ENCODE data around the gene ALDH4A1. TPM values are rescaled to one million over a fixed set of nuclear protein-coding genes. Genes with fewer than 3 reads are reported as not detected.
"Not testable (repeated sequence)": the region's sequence is repeated elsewhere in the genome, so short reads cannot be mapped to it uniquely, and the experiment has no call there.

Gene ALDH4A1
- total and polyA plus RNA-seq, 4 donors: 4.8 to 12.7 (median 9.5) TPM

- Histone ChIP-seq H3K4me3 (ENCODE audit: low read length in 2 of 2) (no peak overlapping the region), H3K36me3 (ENCODE audit: control insufficient read depth in 1 of 2, insufficient read depth in 2 of 2, low read length in 1 of 2) (no peaks in the 10 kb centered on the region), H3K27ac (ENCODE audit: low read depth in 1 of 2, low read length in 2 of 2) (no peak overlapping the region), H3K9me3 (ENCODE audit: control insufficient read depth, low read length) (no peaks in the 10 kb centered on the region), H3K27me3 (ENCODE audit: control insufficient read depth in 1 of 2, insufficient read depth in 2 of 2, low read length in 1 of 2) (no peaks in the 10 kb centered on the region), H3K4me1 (ENCODE audit: control insufficient read depth in 1 of 2, insufficient read depth in 2 of 2, low read length in 2 of 2) (no peaks in the 10 kb centered on the region)
- intact Hi-C loops (cut with DNase I): loop anchor here in 1 of 2 donors (5.0 kb wide), 1 partner anchor 272 kb away; no protein-coding TSS in a partner anchor
- WGBS, 2 donors: 64 to 65% methylated on average over 8 of the region's 8 CpGs
- DNase-seq (no peak), ATAC-seq (ENCODE audit: low FRiP score) (no peak)
These were observed 27.8 kb downstream of the ALDH4A1 start for GRCh38 chr1:18874600-18874999.

- ATAC-seq (ENCODE audit: low FRiP score): no peak
- intact Hi-C loops (cut with DNase I): loop anchor here in 1 of 2 donors (5.0 kb wide), 1 partner anchor 272 kb away; no protein-coding TSS in a partner anchor
These were observed 28.3 kb downstream of the ALDH4A1 start for GRCh38 chr1:18874036-18874435.

GRCh38 chr1:18872071-18872611, 30.2 kb downstream of the ALDH4A1 start:
- ATAC-seq (ENCODE audit: low FRiP score) (no peak), DNase-seq (no peak)
- Histone ChIP-seq H3K27me3 (ENCODE audit: control insufficient read depth in 1 of 2, insufficient read depth in 2 of 2, low read length in 1 of 2) (no peaks in the 10 kb centered on the region), H3K36me3 (ENCODE audit: control insufficient read depth in 1 of 2, insufficient read depth in 2 of 2, low read length in 1 of 2) (no peaks in the 10 kb centered on the region), H3K27ac (ENCODE audit: low read depth in 1 of 2, low read length in 2 of 2) (no peak overlapping the region), H3K4me1 (ENCODE audit: control insufficient read depth in 1 of 2, insufficient read depth in 2 of 2, low read length in 2 of 2) (no peaks in the 10 kb centered on the region), H3K9me3 (ENCODE audit: control insufficient read depth, low read length) (no peaks in the 10 kb centered on the region), H3K4me3 (ENCODE audit: low read length in 2 of 2) (no peak overlapping the region)
- intact Hi-C loops (cut with DNase I): loop anchor here in 1 of 2 donors (5.0 kb wide), 1 partner anchor 270 kb away; no protein-coding TSS in a partner anchor
- 88% methylated on average over 8 of the region's 8 CpGs for WGBS, 2 donors

More at GRCh38 chr1:18874036-18874435, 28.3 kb downstream of the ALDH4A1 start:
- Histone ChIP-seq H3K36me3 (ENCODE audit: control insufficient read depth in 1 of 2, insufficient read depth in 2 of 2, low read length in 1 of 2) (no peaks in the 10 kb centered on the region), H3K27ac (ENCODE audit: low read depth in 1 of 2, low read length in 2 of 2) (no peak overlapping the region), H3K4me1 (ENCODE audit: control insufficient read depth in 1 of 2, insufficient read depth in 2 of 2, low read length in 2 of 2) (no peaks in the 10 kb centered on the region), H3K27me3 (ENCODE audit: control insufficient read depth in 1 of 2, insufficient read depth in 2 of 2, low read length in 1 of 2) (no peaks in the 10 kb centered on the region), H3K9me3 (ENCODE audit: control insufficient read depth, low read length) (no peaks in the 10 kb centered on the region), H3K4me3 (ENCODE audit: low read length in 2 of 2) (no peak overlapping the region)
- no peak for DNase-seq
- 76 to 92% methylated on average over 6 of the region's 6 CpGs for WGBS, 2 donors

- H3K9me3 ChIP-seq (ENCODE audit: control insufficient read depth, low read length): no peaks in the 10 kb centered on the region
- WGBS, 2 donors: 85 to 94% methylated on average over 7 of the region's 7 CpGs
- intact Hi-C loops (cut with DNase I): loop anchor here in 1 of 2 donors (5.0 kb wide), 1 partner anchor 269 kb away; no protein-coding TSS in a partner anchor
- H3K36me3 ChIP-seq (ENCODE audit: control insufficient read depth in 1 of 2, insufficient read depth in 2 of 2, low read length in 1 of 2): no peaks in the 10 kb centered on the region
- no peak for ATAC-seq (ENCODE audit: low FRiP score)
- no peak overlapping the region for H3K27ac ChIP-seq (ENCODE audit: low read depth in 1 of 2, low read length in 2 of 2)
- H3K4me3 ChIP-seq (ENCODE audit: low read length in 2 of 2): no peak overlapping the region
- no peak for DNase-seq
- H3K4me1 ChIP-seq (ENCODE audit: control insufficient read depth in 1 of 2, insufficient read depth in 2 of 2, low read length in 2 of 2): no peaks in the 10 kb centered on the region
- no peaks in the 10 kb centered on the region for H3K27me3 ChIP-seq (ENCODE audit: control insufficient read depth in 1 of 2, insufficient read depth in 2 of 2, low read length in 1 of 2)
These were observed 30.8 kb downstream of the ALDH4A1 start for GRCh38 chr1:18871401-18872070.

GRCh38 chr1:18870957-18871356, 31.4 kb downstream of the ALDH4A1 start:
- intact Hi-C loops (cut with DNase I): loop anchor here in 1 of 2 donors (5.0 kb wide), 1 partner anchor 269 kb away; no protein-coding TSS in a partner anchor
- WGBS, 2 donors: 94 to 95% methylated on average over 10 of the region's 10 CpGs
- ATAC-seq (ENCODE audit: low FRiP score): no peak
- no peak for DNase-seq
- H3K36me3 ChIP-seq (ENCODE audit: control insufficient read depth in 1 of 2, insufficient read depth in 2 of 2, low read length in 1 of 2): no peaks in the 10 kb centered on the region
- H3K27ac ChIP-seq (ENCODE audit: low read depth in 1 of 2, low read length in 2 of 2): no peak overlapping the region
- H3K4me3 ChIP-seq (ENCODE audit: low read length in 2 of 2): no peak overlapping the region
- no peaks in the 10 kb centered on the region for H3K9me3 ChIP-seq (ENCODE audit: control insufficient read depth, low read length)
- H3K27me3 ChIP-seq (ENCODE audit: control insufficient read depth in 1 of 2, insufficient read depth in 2 of 2, low read length in 1 of 2): no peaks in the 10 kb centered on the region
- no peaks in the 10 kb centered on the region for H3K4me1 ChIP-seq (ENCODE audit: control insufficient read depth in 1 of 2, insufficient read depth in 2 of 2, low read length in 2 of 2)

- not testable (repeated sequence) for ATAC-seq (ENCODE audit: low FRiP score); H3K9me3 ChIP-seq (ENCODE audit: control insufficient read depth, low read length); H3K4me1 ChIP-seq (ENCODE audit: control insufficient read depth in 1 of 2, insufficient read depth in 2 of 2, low read length in 2 of 2); H3K27me3 ChIP-seq (ENCODE audit: control insufficient read depth in 1 of 2, insufficient read depth in 2 of 2, low read length in 1 of 2); H3K27ac ChIP-seq (ENCODE audit: low read depth in 1 of 2, low read length in 2 of 2); H3K4me3 ChIP-seq (ENCODE audit: low read length in 2 of 2); DNase-seq; H3K36me3 ChIP-seq (ENCODE audit: control insufficient read depth in 1 of 2, insufficient read depth in 2 of 2, low read length in 1 of 2)
- intact Hi-C loops (cut with DNase I): loop anchor here in 1 of 2 donors (5.0 kb wide), 1 partner anchor 268 kb away; no protein-coding TSS in a partner anchor
- 63 to 67% methylated on average over 3 of the region's 3 CpGs for WGBS, 2 donors
These were observed 31.8 kb downstream of the ALDH4A1 start for GRCh38 chr1:18870595-18870865.

- no peak for DNase-seq
- H3K4me1 ChIP-seq (ENCODE audit: control insufficient read depth in 1 of 2, insufficient read depth in 2 of 2, low read length in 2 of 2): no peaks in the 10 kb centered on the region
- no peak overlapping the region for H3K4me3 ChIP-seq (ENCODE audit: low read length in 2 of 2)
- intact Hi-C loops (cut with DNase I): loop anchor here in 1 of 2 donors (5.0 kb wide), 1 partner anchor 268 kb away; no protein-coding TSS in a partner anchor
- H3K36me3 ChIP-seq (ENCODE audit: control insufficient read depth in 1 of 2, insufficient read depth in 2 of 2, low read length in 1 of 2): no peaks in the 10 kb centered on the region
- no peaks in the 10 kb centered on the region for H3K9me3 ChIP-seq (ENCODE audit: control insufficient read depth, low read length)
- H3K27ac ChIP-seq (ENCODE audit: low read depth in 1 of 2, low read length in 2 of 2): no peak overlapping the region
- H3K27me3 ChIP-seq (ENCODE audit: control insufficient read depth in 1 of 2, insufficient read depth in 2 of 2, low read length in 1 of 2): no peaks in the 10 kb centered on the region
- no peak for ATAC-seq (ENCODE audit: low FRiP score)
- 73 to 75% methylated on average over 9 of the region's 9 CpGs for WGBS, 2 donors
These were observed 32.3 kb downstream of the ALDH4A1 start for GRCh38 chr1:18869847-18870594.

- H3K27me3 ChIP-seq (ENCODE audit: control insufficient read depth in 1 of 2, insufficient read depth in 2 of 2, low read length in 1 of 2): no peaks in the 10 kb centered on the region
- H3K4me1 ChIP-seq (ENCODE audit: control insufficient read depth in 1 of 2, insufficient read depth in 2 of 2, low read length in 2 of 2): no peaks in the 10 kb centered on the region
- ATAC-seq (ENCODE audit: low FRiP score) (no peak), DNase-seq (no peak)
- no peaks in the 10 kb centered on the region for H3K9me3 ChIP-seq (ENCODE audit: control insufficient read depth, low read length)
- WGBS, 2 donors: 78 to 79% methylated on average over 12 of the region's 12 CpGs
- no peak overlapping the region for H3K27ac ChIP-seq (ENCODE audit: low read depth in 1 of 2, low read length in 2 of 2)
- intact Hi-C loops (cut with DNase I): no loop called here
- no peaks in the 10 kb centered on the region for H3K36me3 ChIP-seq (ENCODE audit: control insufficient read depth in 1 of 2, insufficient read depth in 2 of 2, low read length in 1 of 2)
- no peak overlapping the region for H3K4me3 ChIP-seq (ENCODE audit: low read length in 2 of 2)
These were observed 33.4 kb downstream of the ALDH4A1 start for GRCh38 chr1:18868801-18869424.
